Measurements from ENCODE around the gene ACVRL1. TPM values are rescaled to one million over a fixed set of nuclear protein-coding genes. Genes with fewer than 3 reads are reported as not detected.

Gene ACVRL1
- total RNA-seq, 1 donor = 9.8 TPM

DNA sequence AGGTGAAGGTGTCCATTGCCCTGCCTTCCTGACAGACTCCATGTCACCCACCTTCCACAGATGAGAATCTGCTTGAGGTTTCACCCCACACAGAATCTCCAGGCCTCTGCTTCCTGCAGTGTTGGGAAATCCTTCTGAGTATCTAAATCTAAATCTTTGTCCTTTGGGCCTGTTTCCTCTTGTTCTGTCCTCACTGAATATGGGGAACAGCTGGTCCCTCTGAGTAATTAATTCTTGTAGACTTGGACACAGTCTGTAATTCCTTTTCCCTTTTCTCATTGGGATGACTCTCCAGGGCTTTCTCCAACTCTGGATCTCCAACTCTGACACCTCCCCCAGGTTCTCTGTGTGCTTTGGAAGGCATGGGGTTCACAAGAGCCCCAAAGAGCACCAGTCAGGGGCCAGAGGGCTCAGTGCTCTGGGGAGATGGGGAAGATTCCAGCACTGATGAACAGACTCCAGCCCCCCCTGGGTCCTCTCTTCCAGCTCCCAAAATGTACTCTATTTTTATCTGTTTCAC lies 2.3 kb upstream of the ACVRL1 start:
- TF ChIP-seq, protein P1, sequence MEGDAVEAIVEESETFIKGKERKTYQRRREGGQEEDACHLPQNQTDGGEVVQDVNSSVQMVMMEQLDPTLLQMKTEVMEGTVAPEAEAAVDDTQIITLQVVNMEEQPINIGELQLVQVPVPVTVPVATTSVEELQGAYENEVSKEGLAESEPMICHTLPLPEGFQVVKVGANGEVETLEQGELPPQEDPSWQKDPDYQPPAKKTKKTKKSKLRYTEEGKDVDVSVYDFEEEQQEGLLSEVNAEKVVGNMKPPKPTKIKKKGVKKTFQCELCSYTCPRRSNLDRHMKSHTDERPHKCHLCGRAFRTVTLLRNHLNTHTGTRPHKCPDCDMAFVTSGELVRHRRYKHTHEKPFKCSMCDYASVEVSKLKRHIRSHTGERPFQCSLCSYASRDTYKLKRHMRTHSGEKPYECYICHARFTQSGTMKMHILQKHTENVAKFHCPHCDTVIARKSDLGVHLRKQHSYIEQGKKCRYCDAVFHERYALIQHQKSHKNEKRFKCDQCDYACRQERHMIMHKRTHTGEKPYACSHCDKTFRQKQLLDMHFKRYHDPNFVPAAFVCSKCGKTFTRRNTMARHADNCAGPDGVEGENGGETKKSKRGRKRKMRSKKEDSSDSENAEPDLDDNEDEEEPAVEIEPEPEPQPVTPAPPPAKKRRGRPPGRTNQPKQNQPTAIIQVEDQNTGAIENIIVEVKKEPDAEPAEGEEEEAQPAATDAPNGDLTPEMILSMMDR (IDR thresholded peaks at IDR 0.05; ENCODE audit: extremely low read depth, low read depth, low read length) = no peak
- H2AFZ ChIP-seq (ENCODE audit: low read length) = peak overlapping the region; percentile 28
- H3K36me3 ChIP-seq (ENCODE audit: insufficient read depth, low read length) = no peaks in the 10 kb centered on the region
- H3K79me2 ChIP-seq (ENCODE audit: insufficient read depth, low read length) = no peaks in the 10 kb centered on the region
- H4K20me1 ChIP-seq (ENCODE audit: insufficient read depth, low read length) = no peaks in the 10 kb centered on the region
- H3K4me2 ChIP-seq (ENCODE audit: insufficient read depth, low read length) = no peak overlapping the region
- H3K27me3 ChIP-seq (ENCODE audit: insufficient read depth, low read length) = no peaks in the 10 kb centered on the region
- H3K9me3 ChIP-seq (ENCODE audit: low read depth, low read length) = no peaks in the 10 kb centered on the region
- no peak overlapping the region for H3K27ac ChIP-seq (ENCODE audit: low read depth, low read length)
- H3K4me3 ChIP-seq (ENCODE audit: insufficient read depth, low read length) = no peak overlapping the region
- peak; percentile 93 for DNase-seq (ENCODE audit: insufficient read length, low spot score, missing footprints)
- peaks cover 11% of the 10 kb centered on the region for H3K4me1 ChIP-seq (ENCODE audit: insufficient read depth, low read length)

DNA sequence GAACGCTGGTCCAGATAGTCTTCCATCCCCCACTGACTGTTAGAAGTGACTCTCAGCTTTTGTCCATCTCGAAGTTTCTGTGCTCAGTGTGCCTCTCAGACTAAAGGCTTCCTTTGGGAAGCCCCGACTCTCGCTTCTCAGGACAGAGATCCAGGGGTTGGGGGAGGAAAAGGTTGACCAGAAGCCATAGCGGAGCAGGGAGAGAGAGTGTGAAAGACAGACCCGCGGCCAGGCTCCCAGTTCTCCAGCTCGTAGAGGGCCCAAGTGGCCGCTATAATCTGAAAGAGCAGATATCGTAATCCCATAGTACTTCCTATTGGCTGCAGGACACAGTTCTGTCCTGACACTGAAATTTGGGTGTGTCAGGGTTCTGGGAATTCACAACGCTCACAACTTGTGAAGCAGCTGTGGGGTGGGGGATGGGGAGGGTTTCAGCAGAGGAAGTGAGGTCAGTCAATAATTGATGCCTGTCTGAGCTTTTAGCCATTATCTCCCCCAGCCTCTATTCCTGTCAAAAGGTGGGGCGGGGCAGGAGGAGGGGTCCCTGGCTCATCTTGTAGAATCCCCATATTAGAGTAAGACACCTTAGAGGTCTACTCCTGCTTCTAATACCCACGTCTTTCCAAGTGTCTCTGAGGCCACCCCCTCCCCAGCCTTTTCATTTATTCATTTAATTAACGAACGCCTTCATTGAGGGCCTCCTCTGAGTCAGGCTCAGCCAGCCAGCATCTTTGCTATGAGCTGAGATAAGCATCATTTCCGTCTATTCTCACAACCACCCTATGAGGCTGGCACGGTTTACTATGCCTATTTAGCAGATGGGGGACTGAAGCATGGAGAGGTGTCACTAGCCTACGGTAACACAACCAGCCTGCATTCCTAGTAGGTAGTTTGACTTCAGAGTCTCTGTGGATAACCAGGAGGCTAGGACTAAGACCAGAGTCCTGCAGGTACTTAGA lies 1.6 kb upstream of the ACVRL1 start:
- Histone ChIP-seq H3K27ac (ENCODE audit: low read depth, low read length) (no peak overlapping the region), H3K9me3 (ENCODE audit: low read depth, low read length) (no peaks in the 10 kb centered on the region), H3K27me3 (ENCODE audit: insufficient read depth, low read length) (no peaks in the 10 kb centered on the region), H3K79me2 (ENCODE audit: insufficient read depth, low read length) (no peaks in the 10 kb centered on the region), H3K4me3 (ENCODE audit: insufficient read depth, low read length) (no peak overlapping the region), H3K36me3 (ENCODE audit: insufficient read depth, low read length) (no peaks in the 10 kb centered on the region), H2AFZ (ENCODE audit: low read length) (peak overlapping the region; percentile 28), H3K4me2 (ENCODE audit: insufficient read depth, low read length) (no peak overlapping the region), H4K20me1 (ENCODE audit: insufficient read depth, low read length) (no peaks in the 10 kb centered on the region), H3K4me1 (ENCODE audit: insufficient read depth, low read length) (peaks cover 18% of the 10 kb centered on the region)
- peak; percentile 91 for DNase-seq (ENCODE audit: insufficient read length, low spot score, missing footprints)
- TF ChIP-seq, protein P1 (IDR thresholded peaks at IDR 0.05; ENCODE audit: extremely low read depth, low read depth, low read length) = no peak

DNA sequence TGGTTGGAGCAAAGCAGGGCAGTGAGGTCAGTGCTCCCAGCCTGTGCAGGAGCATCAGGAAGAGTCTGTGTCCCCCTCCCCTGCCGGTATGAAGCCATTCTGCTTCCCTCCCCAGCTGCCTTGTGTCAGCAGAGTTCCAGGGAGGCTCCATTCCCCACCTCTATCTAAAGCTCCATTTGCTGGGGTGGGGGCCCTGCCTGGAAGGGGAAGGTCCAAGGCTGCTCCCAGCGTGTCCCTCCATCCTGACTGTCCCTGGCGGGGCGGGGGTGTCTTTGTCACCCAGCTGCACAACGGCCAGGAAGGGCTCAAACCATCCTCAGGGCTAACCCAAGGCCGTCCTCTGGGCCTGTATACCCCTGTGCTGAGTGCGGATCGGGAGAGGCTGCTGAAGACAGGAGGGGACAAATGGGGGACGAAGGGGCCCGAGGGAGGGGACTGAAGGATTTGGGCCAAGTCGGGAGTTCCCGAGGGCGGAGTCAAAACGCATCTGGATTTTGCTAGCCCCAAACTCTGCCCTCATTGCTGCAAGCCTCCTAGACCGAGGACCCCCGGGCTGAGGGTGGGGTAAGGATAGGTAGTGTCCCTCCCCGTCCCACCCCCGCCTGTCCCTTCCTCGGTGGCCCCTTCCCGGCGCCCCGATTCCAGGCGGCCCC lies 748 bp upstream of the ACVRL1 start:
- TF ChIP-seq, protein P1 (IDR thresholded peaks at IDR 0.05; ENCODE audit: extremely low read depth, low read depth, low read length) = no peak
- H3K36me3 ChIP-seq (ENCODE audit: insufficient read depth, low read length) = no peaks in the 10 kb centered on the region
- H3K4me1 ChIP-seq (ENCODE audit: insufficient read depth, low read length) = peaks cover 20% of the 10 kb centered on the region
- DNase-seq (ENCODE audit: insufficient read length, low spot score, missing footprints) = peak; percentile 66
- H3K27me3 ChIP-seq (ENCODE audit: insufficient read depth, low read length) = no peaks in the 10 kb centered on the region
- H3K9me3 ChIP-seq (ENCODE audit: low read depth, low read length) = no peaks in the 10 kb centered on the region
- H2AFZ ChIP-seq (ENCODE audit: low read length) = peak overlapping the region; percentile 23
- no peaks in the 10 kb centered on the region for H4K20me1 ChIP-seq (ENCODE audit: insufficient read depth, low read length)
- H3K79me2 ChIP-seq (ENCODE audit: insufficient read depth, low read length) = no peaks in the 10 kb centered on the region
- H3K4me2 ChIP-seq (ENCODE audit: insufficient read depth, low read length) = peak overlapping the region; percentile 78
- peak overlapping the region; percentile 73 for H3K4me3 ChIP-seq (ENCODE audit: insufficient read depth, low read length)
- no peak overlapping the region for H3K27ac ChIP-seq (ENCODE audit: low read depth, low read length)
